ENCODE measurements around the gene WDR4. TPM values are rescaled to one million over a fixed set of nuclear protein-coding genes. Genes with fewer than 3 reads are reported as not detected.

Gene WDR4
- total and polyA plus RNA-seq, 10 of the 15 experiments (the other 5 are each of a cell fraction or from before 2014, with no cell fraction given): 2.1 to 45.3 (median 18.7) TPM

DNA sequence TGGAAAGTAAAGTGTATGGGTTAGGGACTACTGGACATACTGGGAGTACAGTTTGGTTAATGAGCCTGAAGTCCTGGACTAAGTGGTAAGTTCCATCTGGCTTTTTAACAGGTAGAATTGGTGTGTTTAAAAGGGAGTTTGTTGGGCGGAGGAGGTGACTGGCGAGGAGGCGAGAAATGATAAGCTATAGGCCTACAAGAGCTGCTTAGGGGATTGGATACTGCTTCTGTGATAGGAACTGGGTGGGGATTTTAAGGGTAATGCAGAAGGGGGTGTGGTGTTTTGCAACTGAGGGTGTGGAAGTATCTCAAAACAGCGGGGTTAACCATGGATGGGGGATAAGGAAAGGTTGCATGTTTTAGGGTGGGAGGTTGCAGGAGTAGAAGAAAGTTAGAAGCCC lies 42.6 kb upstream of the WDR4 start:
- DNase-seq (ENCODE audit: low read depth, low spot score) (no peak), ATAC-seq (no peak), FAIRE-seq (no peak)
- ChIA-PET RAD21 (ENCODE audit: unreplicated experiment) (interaction anchor here (0.7 kb wide), 1 partner anchor 29 kb away, joined by 3 read pairs; no protein-coding TSS in a partner anchor), POLR2A (no interaction called here), CTCF (no interaction called here), SMC1A (ENCODE audit: uncharacterized antibody, unreplicated experiment) (no interaction called here)
- H3K4me3 ChIP-seq: no peak overlapping the region
- H3K27ac ChIP-seq (ENCODE audit: control insufficient read depth, insufficient read depth): no peak overlapping the region
- no peak overlapping the region for H3K9ac ChIP-seq (ENCODE audit: control insufficient read depth, insufficient read depth, low read length)
- H3K4me2 ChIP-seq (ENCODE audit: control insufficient read depth, insufficient read depth): no peak overlapping the region
- no peaks in the 10 kb centered on the region for H4K20me1 ChIP-seq (ENCODE audit: control insufficient read depth, insufficient read depth)
- intact Hi-C loops (cut with micrococcal nuclease; ENCODE audit: unreplicated experiment) (loop anchor here (10.0 kb wide), 1 partner anchor 733 kb away; the partner anchor contains the start of genes HSF2BP and RRP1B), in situ Hi-C loops (cut with MboI) (no loop called here)
- TF ChIP-seq TBL1XR1 (IDR thresholded peaks at IDR 0.05; ENCODE audit: low read depth, low read length) (no peak), LARP7 (IDR thresholded peaks at IDR 0.05) (no peak), ATF3 (IDR thresholded peaks at IDR 0.05; ENCODE audit: borderline replicate concordance, extremely low read depth, low read depth, low read length) (no peak)
- no peak overlapping the region for H2AFZ ChIP-seq (ENCODE audit: control insufficient read depth, low read depth, low read length)
- no peaks in the 10 kb centered on the region for H3K79me2 ChIP-seq (ENCODE audit: control insufficient read depth, insufficient read depth, low read length)
- no TSS peak for BruUV-seq (replicated peaks)
- H3K36me3 ChIP-seq (ENCODE audit: control insufficient read depth in 2 of 2, insufficient read depth in 2 of 2, low read length in 1 of 2): no peaks in the 10 kb centered on the region
- no peaks in the 10 kb centered on the region for H3K27me3 ChIP-seq (replicated peaks in 1 of 2; ENCODE audit: control insufficient read depth in 2 of 2, insufficient read depth in 2 of 2, low read length in 1 of 2)
- H3K4me1 ChIP-seq (ENCODE audit: control insufficient read depth, insufficient read depth, low read length): peaks cover 6% of the 10 kb centered on the region
- 73% methylated on average over 4 of the region's 4 CpGs for WGBS (ENCODE audit: insufficient coverage, insufficient replicate concordance, low lambda C conversion rate, missing lambda C conversion rate)
- H3K9me3 ChIP-seq (replicated peaks; ENCODE audit: control insufficient read depth, insufficient read depth, low read length): no peaks in the 10 kb centered on the region

DNA sequence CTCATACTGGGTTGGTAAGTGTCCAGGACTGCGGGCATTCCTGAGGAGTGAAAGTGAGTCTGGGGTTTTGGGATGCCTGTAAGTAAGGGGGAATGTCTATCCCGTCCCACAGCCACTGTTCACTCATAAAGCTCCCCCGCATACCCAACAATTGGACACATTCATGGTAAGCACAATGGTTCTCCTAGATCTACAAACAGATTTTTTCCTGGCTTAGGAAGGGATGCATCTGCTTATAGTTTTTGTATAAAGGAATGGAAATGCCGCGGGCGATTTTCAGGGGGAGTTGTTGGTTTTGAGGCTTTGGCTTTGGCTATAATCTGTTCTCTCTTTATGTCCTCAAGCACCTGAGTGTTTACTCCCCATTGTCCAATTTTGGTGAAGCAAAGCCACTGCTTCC lies 39.0 kb upstream of the WDR4 start:
- 87% methylated on average over 6 of the region's 6 CpGs for WGBS (ENCODE audit: insufficient coverage, insufficient replicate concordance, low lambda C conversion rate, missing lambda C conversion rate)
- H3K4me3 ChIP-seq: no peak overlapping the region
- H3K4me2 ChIP-seq (ENCODE audit: control insufficient read depth, insufficient read depth): no peak overlapping the region
- TF ChIP-seq E2F4 (IDR thresholded peaks at IDR 0.05; ENCODE audit: low read depth, low read length): no peak
- no peak for TF ChIP-seq DPF2 (IDR thresholded peaks at IDR 0.05)
- no peak for TF ChIP-seq CEBPB (IDR thresholded peaks at IDR 0.05; ENCODE audit: borderline replicate concordance in 1 of 2, low read depth in 2 of 2, low read length in 2 of 2)
- TF ChIP-seq POU2F2 (IDR thresholded peaks at IDR 0.05; ENCODE audit: borderline replicate concordance, low read depth, low read length): no peak
- TF ChIP-seq ATF3 (IDR thresholded peaks at IDR 0.05; ENCODE audit: borderline replicate concordance, extremely low read depth, low read depth, low read length): no peak
- no peak for DNase-seq (ENCODE audit: low read depth, low spot score)
- BruUV-seq (replicated peaks): no TSS peak
- no peak overlapping the region for H3K9ac ChIP-seq (ENCODE audit: control insufficient read depth, insufficient read depth, low read length)
- SMC1A ChIA-PET (ENCODE audit: uncharacterized antibody, unreplicated experiment): no interaction called here
- POLR2A ChIA-PET: no interaction called here
- no peaks in the 10 kb centered on the region; a peak in 1 of 4 replicates for H3K36me3 ChIP-seq (ENCODE audit: control insufficient read depth in 2 of 2, insufficient read depth in 2 of 2, low read length in 1 of 2)
- in situ Hi-C loops (cut with MboI) (no loop called here), intact Hi-C loops (cut with micrococcal nuclease; ENCODE audit: unreplicated experiment) (no loop called here)
- H3K27ac ChIP-seq (ENCODE audit: control insufficient read depth, insufficient read depth): no peak overlapping the region
- FAIRE-seq: no peak
- ATAC-seq: no peak
- no peaks in the 10 kb centered on the region for H3K27me3 ChIP-seq (replicated peaks in 1 of 2; ENCODE audit: control insufficient read depth in 2 of 2, insufficient read depth in 2 of 2, low read length in 1 of 2)
- RAD21 ChIA-PET (ENCODE audit: unreplicated experiment): no interaction called here
- H4K20me1 ChIP-seq (ENCODE audit: control insufficient read depth, insufficient read depth): no peaks in the 10 kb centered on the region
- no peaks in the 10 kb centered on the region for H3K4me1 ChIP-seq (ENCODE audit: control insufficient read depth, insufficient read depth, low read length)
- H2AFZ ChIP-seq (ENCODE audit: control insufficient read depth, low read depth, low read length): no peak overlapping the region
- H3K9me3 ChIP-seq (replicated peaks; ENCODE audit: control insufficient read depth, insufficient read depth, low read length): no peaks in the 10 kb centered on the region
- no peaks in the 10 kb centered on the region for H3K79me2 ChIP-seq (ENCODE audit: control insufficient read depth, insufficient read depth, low read length)
- CTCF ChIA-PET: no interaction called here
